ENCODE data around the gene RPA1. TPM values are rescaled to one million over a fixed set of nuclear protein-coding genes. Genes with fewer than 3 reads are reported as not detected.
"Not testable (repeated sequence)": the region's sequence is repeated elsewhere in the genome, so short reads cannot be mapped to it uniquely, and the experiment has no call there.

Gene RPA1
- total RNA-seq, 2 experiments from 2014 or later = 189 to 197 TPM

DNA sequence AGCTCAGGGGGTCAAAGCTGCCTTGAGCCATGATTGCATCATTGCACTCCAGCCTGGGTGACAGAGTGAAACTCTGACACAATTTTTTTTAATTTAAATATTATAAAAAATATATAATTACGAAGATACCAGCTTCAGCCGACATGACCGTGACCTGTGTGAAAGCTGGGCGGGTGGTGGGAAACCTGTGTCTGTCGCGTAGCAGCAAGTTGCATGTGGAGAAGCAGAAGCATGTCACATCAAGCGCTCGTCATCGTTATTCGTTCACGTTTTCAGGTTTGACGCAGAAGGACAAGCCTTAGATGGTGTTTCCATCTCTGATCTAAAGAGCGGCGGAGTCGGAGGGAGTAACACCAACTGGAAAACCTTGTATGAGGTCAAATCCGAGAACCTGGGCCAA, 53.7 kb downstream of the RPA1 start:
- no peaks in the 10 kb centered on the region for H3K27me3 Mint-ChIP-seq
- ATAC-seq (no peak), DNase-seq (no peak)
- H3K27ac Mint-ChIP-seq = no peak overlapping the region
- intact Hi-C loops (cut with micrococcal nuclease) = no loop called here
- H3K4me1 Mint-ChIP-seq (ENCODE audit: low read depth) = no peaks in the 10 kb centered on the region
- no peak overlapping the region for H3K4me3 Mint-ChIP-seq
- no peaks in the 10 kb centered on the region for H3K9me3 Mint-ChIP-seq
- H3K36me3 Mint-ChIP-seq (ENCODE audit: low read depth) = peaks cover 46% of the 10 kb centered on the region
- POLR2A ChIA-PET = interaction anchor here (0.6 kb wide), 1 partner anchor 10 kb away, joined by 3 read pairs; no protein-coding TSS in a partner anchor
- TF ChIP-seq, protein P1, sequence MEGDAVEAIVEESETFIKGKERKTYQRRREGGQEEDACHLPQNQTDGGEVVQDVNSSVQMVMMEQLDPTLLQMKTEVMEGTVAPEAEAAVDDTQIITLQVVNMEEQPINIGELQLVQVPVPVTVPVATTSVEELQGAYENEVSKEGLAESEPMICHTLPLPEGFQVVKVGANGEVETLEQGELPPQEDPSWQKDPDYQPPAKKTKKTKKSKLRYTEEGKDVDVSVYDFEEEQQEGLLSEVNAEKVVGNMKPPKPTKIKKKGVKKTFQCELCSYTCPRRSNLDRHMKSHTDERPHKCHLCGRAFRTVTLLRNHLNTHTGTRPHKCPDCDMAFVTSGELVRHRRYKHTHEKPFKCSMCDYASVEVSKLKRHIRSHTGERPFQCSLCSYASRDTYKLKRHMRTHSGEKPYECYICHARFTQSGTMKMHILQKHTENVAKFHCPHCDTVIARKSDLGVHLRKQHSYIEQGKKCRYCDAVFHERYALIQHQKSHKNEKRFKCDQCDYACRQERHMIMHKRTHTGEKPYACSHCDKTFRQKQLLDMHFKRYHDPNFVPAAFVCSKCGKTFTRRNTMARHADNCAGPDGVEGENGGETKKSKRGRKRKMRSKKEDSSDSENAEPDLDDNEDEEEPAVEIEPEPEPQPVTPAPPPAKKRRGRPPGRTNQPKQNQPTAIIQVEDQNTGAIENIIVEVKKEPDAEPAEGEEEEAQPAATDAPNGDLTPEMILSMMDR (IDR thresholded peaks at IDR 0.05) = no peak
- CTCF ChIA-PET = interaction anchor here (0.6 to 2.8 kb wide), 6 partner anchors 18 to 449 kb away, joined by 3 to 14 read pairs (median 3); partner anchors contain the start of genes OVCA2 and RTN4RL1

DNA sequence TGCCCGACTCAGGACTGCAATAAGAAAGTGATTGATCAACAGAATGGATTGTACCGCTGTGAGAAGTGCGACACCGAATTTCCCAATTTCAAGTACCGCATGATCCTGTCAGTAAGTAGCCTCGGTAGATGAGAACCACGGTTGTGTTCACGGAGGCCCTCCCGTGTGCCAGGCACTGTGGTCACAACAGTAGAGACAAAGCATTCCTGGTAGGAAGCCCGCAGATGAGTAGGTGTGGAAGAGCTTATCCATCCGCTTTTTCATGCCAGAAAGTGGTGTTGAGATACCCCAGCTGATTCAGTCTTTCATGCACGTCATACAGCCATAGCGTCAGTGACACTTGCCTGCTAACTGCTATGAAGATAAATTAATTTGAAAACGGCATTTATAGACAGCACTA, 58.9 kb downstream of the RPA1 start:
- Mint-ChIP-seq H3K36me3 (ENCODE audit: low read depth) (peaks cover 54% of the 10 kb centered on the region), H3K27me3 (no peaks in the 10 kb centered on the region), H3K4me1 (ENCODE audit: low read depth) (peaks cover 8% of the 10 kb centered on the region), H3K4me3 (no peak overlapping the region), H3K9me3 (no peaks in the 10 kb centered on the region), H3K27ac (no peak overlapping the region)
- TF ChIP-seq, protein P1 (IDR thresholded peaks at IDR 0.05) = no peak
- DNase-seq (no peak), ATAC-seq (no peak)
- POLR2A ChIA-PET = no interaction called here
- intact Hi-C loops (cut with micrococcal nuclease) = no loop called here
- CTCF ChIA-PET = no interaction called here

DNA sequence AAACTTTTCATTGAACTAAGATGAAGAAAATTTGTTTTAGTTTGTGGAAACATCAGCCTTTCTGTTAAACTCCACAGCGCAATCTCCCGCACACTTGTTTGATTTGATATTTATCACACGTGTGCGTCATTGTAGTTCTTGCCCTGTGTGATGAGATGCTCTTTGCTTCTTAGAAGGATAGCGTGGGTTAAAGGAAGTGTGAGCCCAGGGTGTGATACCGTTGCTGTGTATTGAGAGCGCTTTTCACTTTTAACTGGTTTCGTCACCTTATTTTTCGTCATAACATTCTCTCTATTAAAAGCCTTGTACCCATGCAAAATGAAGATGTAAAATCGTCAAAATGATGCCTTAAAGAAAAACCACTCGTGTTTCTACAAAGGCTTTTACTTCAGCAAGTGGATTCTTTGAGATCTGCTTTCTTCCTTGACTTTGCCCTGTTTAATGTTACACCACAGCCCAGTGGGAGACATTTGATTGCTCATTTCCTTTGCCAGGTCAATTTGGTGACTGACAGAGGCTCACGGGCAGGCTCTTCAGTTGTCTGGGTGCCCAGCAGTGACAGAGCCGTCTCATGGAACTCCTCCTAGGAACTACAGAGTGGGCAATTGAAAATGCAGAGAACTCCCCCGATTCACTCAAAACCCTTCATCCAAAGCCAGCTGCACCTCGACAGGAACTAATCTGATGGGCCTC, 61.1 kb downstream of the RPA1 start:
- intact Hi-C loops (cut with micrococcal nuclease) = no loop called here
- DNase-seq = peak; percentile 50
- Mint-ChIP-seq H3K4me1 (ENCODE audit: low read depth) (peaks cover 8% of the 10 kb centered on the region), H3K36me3 (ENCODE audit: low read depth) (peaks cover 45% of the 10 kb centered on the region), H3K9me3 (no peaks in the 10 kb centered on the region), H3K4me3 (peak overlapping the region; percentile 18), H3K27me3 (no peaks in the 10 kb centered on the region), H3K27ac (peak overlapping the region; percentile 74)
- peak; percentile 96 for ATAC-seq
- ChIA-PET CTCF (interaction anchor here (0.7 kb wide), 1 partner anchor 392 kb away, joined by 3 read pairs; no protein-coding TSS in a partner anchor), POLR2A (no interaction called here)
- TF ChIP-seq, protein P1 (IDR thresholded peaks at IDR 0.05) = no peak

DNA sequence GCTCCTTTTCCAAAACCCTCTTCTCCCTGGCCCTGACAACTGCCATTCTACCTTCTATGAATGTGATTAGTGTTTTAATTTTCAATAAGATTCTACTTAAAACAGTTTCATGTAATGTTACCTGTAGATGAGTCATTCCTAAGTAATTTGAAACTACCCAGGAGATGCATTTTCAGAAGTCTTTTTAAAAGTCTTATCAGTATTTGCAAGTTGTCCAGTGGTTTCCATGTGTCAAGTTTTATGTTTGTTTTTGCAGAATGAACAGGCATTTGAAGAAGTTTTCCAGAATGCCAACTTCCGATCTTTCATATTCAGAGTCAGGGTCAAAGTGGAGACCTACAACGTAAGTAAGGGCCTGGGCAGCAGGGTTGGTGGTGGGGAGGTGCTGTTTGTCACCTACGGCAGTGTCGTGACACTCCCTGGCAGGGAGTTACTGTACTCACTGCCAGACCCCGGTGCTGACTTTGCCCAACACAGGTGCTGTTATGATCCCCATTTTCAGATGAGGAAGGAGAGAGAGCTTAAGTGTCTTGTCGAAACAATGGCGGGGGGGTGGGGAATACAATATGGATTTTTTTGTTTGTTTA, 65.0 kb downstream of the RPA1 start:
- TF ChIP-seq, protein P1 (IDR thresholded peaks at IDR 0.05) = no peak
- Mint-ChIP-seq H3K27ac (peak overlapping the region; percentile 59), H3K27me3 (no peaks in the 10 kb centered on the region), H3K4me1 (ENCODE audit: low read depth) (peaks cover 8% of the 10 kb centered on the region), H3K36me3 (ENCODE audit: low read depth) (peaks cover 51% of the 10 kb centered on the region), H3K4me3 (no peak overlapping the region), H3K9me3 (no peaks in the 10 kb centered on the region)
- CTCF ChIA-PET = interaction anchor here (0.6 to 1.5 kb wide), 2 partner anchors 10 to 14 kb away, joined by 3 to 4 read pairs; no protein-coding TSS in a partner anchor
- no peak for ATAC-seq
- intact Hi-C loops (cut with micrococcal nuclease) = no loop called here
- POLR2A ChIA-PET = interaction anchor here (1.3 kb wide), 1 partner anchor 78 kb away, joined by 3 read pairs; no protein-coding TSS in a partner anchor
- DNase-seq = no peak

DNA sequence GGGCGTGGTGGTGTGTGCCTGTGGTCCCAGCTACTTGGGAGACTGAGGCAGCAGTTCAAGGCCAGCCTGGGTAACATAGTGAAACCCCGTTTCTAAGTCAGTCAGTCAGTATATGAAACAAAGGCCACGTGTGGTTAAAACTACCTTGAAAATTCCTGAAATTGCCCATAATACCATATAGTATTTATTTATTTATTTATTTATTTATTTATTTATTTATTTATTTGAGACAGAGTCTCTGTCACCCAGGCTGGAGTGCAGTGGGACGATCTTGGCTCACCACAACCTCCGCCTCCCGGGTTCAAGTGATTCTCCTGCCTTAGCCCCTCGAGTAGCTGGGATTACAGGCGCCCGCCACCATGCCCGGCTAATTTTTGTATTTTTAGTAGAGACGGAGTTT, 65.7 kb downstream of the RPA1 start:
- peaks cover 51% of the 10 kb centered on the region for H3K36me3 Mint-ChIP-seq (ENCODE audit: low read depth)
- DNase-seq; H3K4me3 Mint-ChIP-seq; H3K4me1 Mint-ChIP-seq (ENCODE audit: low read depth); H3K27me3 Mint-ChIP-seq; H3K9me3 Mint-ChIP-seq; intact Hi-C loops (cut with micrococcal nuclease); ATAC-seq; H3K27ac Mint-ChIP-seq: not testable (repeated sequence)
- ChIA-PET CTCF (interaction anchor here (0.8 to 1.2 kb wide), 2 partner anchors 13 to 16 kb away, joined by 3 to 4 read pairs; no protein-coding TSS in a partner anchor), POLR2A (interaction anchor here (1.3 kb wide), 1 partner anchor 78 kb away, joined by 3 read pairs; no protein-coding TSS in a partner anchor)

Measured in activated CD8-positive, alpha-beta T cell treated with anti-CD3 and anti-CD28 coated beads for 36 hours (primary cell).